ENCODE measurements around the gene KANSL1L.

The KANSL1L gene

DNA sequence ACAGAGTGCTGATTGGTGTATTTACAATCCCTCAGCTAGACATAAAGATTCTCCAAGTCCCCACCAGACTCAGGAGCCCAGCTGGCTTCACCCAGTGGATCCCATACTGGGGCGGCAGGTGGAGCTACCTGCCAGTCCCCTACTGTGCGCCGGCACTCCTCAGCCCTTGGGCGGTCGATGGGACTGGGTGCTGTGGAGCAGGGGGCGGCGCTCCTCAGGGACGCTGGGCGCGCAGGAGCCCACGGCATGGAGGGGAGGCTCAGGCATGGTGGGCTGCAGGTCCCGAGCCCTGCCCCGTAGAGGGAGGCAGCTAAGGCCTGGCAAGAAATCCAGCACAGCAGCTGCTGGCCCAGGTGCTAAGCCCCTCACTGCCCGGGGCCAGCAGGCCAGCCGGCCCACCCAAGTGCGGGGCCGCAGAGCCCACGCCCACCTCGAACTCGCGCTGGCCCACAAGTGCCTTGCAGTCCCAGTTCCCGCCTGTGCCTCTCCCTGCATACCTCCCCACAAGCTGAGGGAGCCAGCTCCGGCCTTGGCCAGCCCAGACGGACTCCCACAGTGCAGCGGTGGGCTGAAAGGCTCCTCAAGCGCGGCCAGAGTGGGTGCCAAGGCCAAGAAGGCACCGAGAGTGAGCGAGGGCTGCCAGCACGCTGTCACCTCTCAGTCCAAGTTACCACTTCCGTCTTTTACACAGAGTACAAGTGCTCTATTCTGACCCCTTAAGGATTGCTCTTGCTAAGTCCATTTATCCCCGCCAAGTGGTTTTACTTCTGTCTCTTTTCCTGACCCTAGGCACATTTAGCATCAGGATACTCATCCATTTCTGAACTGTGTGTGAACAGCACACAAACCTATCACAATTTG is 170.5 kb downstream of the KANSL1L start:
- peak in 1 of 58 donors; percentile 2 for DNase-seq

DNA sequence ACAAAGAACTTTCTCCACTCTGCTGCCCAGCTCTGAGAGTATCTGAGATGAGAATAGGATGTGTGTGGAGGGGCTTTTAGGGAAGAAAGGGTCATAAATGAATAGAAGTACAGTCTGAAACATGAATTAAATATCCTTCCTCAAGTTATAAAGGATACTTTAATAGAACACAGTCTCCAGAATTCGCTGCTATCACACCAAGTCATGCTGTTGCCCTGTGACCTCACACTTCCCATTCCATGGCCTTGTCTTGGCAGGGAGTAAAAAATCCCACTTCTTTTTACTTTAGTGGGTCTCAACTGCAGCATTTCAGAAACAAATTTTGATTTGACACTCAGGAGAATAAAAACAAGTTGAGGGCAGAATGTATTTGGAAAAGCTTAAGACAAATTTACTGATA is 172.6 kb downstream of the KANSL1L start:
- no peak for DNase-seq

DNA sequence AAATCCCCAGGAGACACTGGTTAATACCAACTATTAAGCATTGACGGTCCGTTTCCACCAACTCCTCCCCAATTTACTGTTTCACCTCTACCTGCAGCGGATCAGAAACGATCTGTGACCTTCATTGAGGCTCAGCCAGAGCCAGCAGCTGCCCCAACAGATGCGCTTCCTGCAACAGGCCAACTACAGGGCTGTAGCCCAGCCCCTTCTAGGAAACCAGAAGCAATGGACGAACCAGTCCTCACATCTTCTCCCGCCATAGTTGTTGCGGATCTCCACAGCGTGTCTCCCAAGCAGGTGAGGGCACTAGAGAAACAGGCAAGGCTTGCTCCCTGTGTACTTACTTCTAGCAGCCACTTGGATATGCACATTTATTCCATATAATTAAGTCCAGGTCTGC is 177.2 kb downstream of the KANSL1L start:
- DNase-seq, result no peak

DNA sequence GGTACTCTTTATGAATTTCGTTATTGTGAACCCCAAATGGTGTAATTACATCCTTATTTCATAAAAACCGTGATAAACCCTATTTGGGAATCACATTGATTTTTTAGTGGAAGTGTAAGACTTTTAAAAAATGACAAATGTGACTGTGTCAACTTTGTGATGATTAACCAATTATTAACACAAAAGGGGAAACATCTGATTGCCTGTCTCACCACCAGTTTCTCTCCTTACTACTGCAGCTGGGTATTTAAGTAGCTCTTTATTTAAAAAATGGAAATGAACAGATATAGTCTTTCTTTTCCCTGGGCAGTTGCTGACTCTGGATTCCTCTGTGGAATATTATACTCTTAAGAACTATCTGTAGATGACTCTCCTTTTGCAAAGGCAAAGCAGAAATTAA is 180.4 kb downstream of the KANSL1L start:
- DNase-seq, result no peak

DNA sequence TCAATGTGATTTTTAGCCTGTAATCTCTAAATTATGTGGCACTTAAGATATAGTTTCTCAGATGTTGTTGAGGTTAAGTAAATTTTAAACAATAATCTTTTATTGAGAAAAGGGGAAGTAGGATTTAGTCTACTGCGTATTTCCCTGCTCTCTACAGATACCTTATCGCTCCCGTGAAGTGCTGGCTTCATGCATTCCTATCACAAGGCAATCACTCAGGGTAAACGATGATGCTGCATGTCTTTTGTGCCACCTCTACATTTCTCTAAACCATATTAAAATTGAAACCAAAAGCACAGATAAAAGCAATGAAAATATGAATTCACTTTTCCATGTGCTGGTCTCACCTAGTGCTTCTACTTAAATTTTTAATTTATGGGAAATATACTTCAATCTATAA is 183.2 kb downstream of the KANSL1L start:
- DNase-seq, result no peak

DNA sequence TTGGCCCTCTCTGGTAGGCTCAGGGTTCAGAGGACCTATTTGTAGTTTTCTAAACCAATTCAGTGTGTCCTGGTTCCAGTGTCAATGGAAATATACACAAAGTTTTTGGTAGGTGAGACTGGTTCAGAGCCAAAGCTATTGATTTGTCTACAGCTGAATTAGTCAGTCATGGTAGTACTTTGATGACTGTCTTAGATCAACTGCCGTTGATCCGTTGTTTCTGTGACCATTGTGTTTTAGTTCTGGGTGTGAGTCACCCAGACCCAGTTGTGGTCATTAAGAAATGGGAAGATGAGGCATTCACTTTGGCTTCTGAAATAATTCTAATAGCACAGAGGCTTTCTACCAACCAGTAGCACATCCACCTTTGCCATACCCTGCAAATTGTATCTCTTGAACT is 184.8 kb downstream of the KANSL1L start:
- DNase-seq, result no peak

DNA sequence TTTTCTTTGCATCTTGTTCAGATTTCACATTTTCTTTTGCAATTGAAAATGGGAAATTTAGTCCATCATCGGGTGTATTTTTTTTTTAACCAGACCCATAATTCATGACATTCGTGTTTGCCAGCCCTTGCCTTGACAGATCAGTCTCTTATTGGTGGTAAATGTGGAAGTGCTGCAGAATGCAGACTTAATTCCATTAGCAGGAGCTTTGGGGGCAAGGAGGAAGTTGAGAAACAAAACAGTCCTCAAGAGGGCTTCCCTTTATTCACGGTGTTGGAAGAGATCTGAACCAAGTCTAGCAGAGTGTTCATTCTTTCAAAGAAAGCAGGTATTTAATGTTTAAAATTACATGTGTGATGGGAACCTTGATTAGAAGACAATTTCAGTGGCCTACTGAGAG is 185.3 kb downstream of the KANSL1L start:
- no peak for DNase-seq

DNA sequence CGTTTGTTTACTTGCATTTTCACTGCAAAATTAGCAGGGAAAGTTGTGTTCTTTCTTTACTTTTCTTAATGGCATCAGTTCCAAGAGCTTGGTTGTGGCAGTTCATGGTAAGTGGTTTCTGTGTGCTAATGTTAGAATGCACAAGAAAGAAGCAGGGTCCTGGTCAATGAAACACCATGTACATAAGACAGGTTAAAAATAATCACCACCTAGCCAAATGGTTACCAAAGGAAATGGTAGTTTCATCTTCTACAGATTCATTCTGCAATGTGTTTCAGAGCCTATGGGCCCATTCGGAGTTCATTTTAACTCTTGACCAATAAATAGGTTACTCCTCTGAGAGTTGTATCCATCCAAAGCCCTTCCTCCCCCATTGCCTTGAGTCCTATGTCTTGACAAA is 186.9 kb downstream of the KANSL1L start:
- no peak for DNase-seq

DNA sequence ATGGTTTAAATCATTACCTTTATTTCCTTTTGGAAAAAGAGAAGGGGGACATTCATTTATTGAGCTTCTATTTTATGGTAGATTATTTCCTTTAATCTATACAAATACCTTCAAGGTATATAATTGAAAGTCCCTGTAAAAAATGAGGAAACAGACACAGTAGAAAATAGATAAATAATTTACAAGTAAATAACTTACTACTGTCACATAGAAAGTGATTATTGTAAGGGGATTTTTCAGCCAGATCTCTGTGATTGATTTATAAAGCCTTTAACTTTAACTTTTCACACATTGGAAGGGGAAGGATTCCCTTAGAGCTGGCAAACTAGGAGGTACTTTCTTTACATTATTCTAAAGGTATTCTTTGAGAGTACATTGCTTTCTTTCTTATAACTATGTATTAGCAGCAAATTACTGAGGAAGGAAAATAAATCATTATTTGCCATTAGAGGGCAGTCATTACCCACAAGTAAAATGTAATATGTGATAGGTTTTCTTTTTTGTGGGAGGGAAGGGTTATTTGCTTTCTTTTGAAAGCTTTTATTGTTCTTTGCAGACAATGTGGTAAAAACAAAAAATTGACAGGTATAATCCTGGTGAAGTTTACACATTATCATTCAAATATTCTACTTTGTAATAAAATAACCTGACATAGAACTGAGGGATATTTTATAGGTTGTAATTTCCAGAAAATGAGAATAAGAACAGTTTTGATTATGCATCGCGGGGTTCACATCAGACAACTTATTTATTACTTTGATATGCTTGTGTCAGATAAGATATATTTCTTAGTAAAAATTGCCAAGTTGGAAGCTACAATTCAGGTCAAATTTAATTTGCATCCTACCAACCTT is 193.6 kb downstream of the KANSL1L start:
- no peak for DNase-seq

DNA sequence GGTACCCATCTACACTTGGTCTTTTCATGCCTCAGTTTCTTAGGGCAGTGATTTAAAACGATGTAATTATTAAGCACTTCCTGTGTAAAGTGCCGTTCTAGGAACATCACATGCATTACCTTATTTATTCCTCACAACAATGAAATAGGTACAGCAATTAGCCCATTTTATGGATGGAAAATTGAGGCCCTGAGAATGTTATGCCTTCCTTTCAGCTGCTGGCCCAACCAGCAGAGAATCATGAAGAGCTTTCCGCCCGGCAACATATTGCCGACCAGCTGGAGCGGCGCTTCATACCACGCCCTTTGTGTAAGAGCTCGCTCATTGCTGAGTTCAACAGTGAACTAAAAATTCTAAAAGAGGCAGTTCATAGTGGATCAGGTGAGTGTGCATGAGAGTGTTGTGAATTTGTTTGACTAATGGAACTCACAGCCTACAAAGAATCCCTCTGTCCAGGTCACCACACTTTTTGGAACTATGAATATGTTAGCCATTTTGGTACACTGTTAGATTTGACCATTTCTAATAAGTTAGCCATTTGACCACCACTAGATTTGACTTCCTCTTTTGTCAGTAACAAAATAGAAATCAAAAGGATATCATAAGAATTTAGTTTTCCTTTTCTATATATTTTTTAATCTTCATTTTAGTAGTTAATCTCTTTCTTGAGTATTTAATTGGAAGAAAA is 194.4 kb downstream of the KANSL1L start:
- no peak for DNase-seq

DNA sequence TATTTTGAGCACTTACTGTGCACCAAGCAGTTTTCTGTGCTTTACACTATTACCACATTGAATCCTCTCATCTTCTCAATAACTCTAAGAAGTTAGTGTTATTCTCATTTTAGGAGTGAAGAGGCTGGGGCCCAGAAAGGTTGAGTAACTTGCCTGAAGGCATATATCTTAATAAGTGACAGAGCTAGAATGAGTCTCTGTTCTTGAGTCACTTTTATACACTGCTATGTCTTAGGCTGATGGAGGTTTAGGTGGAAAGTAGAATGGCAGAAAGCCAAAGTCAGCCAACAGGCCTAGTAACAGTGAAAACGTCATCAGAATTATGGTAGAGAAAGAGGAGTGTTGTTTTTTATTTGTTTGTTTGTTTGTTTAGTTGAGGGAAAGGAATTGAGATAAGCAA is 196.6 kb downstream of the KANSL1L start:
- DNase-seq, result no peak

DNA sequence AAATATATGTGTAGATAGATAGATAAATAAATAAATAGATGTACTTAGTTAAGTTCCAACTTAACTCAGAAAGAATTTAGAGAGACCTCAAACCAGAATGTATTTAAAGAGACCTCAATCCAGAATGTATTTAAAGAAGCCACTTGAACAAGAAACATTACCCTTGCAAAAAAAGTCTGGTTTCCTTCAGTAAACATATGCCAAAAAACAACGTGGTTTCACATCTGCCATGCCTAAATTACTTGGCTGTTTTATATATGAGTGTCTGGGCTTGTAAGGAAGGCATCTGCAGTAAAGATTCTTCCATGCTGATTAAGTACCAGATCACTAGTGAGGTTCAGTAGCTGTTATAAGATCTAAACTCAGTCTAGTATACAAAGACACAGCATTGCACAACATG is 197.9 kb downstream of the KANSL1L start:
- DNase-seq, result no peak
